HK-2 (cell line): ENCODE measurements around the gene HMCN2.

Experiments used
- DNase-seq: peaks from one replicate; pipeline ENCODE4 v3.0.0-alpha.2; 2018; ENCODE audit not compliant: unreplicated experiment

HMCN2 gene

DNA sequence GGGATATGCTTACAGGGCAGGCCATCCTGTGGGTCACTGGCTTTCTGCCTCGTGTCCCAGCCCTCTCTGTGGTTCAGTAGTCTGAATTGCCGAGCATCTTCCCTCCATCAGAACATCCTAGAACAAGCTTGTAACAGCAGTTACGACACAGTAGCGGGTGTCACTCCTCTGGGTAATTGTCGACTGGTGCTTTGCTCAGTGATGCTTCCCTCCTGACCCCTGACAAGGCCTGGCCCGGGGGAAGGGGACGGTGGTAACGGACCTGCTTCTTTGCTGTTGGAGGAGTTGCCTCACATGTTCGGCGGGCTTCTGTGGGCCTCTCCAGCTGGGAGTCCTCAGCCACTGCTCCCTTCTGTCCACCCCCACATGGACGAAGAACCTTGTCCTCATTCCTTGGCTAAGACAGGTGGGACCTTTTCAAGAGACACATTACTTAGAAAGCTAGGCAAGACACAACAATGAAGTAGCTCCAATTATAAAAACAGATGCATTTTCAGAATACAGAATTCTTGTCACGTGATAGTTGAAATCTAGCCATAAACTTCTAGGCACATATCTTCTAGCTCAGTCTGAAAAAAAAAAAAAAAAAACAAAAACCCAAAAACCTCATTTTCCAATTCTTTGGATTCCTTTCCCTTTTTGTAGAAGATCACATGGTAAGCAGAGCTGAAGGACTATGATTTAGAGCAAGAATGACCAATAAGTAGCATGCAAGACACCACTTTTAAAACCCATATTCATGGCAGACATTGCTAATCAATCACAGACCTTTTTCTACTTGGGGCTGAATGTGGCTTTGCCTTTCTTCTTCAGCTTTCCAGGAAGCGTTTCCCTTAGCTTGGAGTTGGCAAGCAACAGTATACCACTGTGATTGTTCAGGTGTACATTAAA, 25.0 kb downstream of the HMCN2 start:
- DNase-seq: no peak

DNA sequence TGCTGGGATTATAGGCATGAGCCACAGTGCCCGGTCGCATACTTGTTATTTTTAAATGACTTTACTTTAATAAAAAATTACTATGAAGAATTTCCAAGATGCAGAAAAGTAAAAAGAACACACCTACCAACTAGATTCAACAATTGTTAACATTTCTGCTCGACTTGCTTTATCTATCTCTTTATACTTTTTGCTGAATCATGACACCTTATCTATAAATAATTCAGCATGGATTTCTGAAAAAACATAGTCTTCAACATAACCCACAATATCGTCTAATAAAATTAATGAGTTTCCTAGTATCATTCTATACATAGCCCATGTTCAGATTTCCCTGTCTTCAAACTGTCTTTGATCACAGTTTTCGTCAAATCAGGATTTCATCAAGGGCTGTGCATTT, 25.9 kb downstream of the HMCN2 start:
- no peak for DNase-seq

GRCh38 chr9:130292106-130292505, 26.5 kb downstream of the HMCN2 start:
- DNase-seq: no peak

GRCh38 chr9:130294664-130295063, 29.1 kb downstream of the HMCN2 start:
- DNase-seq: no peak

GRCh38 chr9:130295431-130295830, 29.9 kb downstream of the HMCN2 start:
- DNase-seq: no peak

GRCh38 chr9:130295945-130296782, 30.6 kb downstream of the HMCN2 start:
- no peak for DNase-seq

DNA sequence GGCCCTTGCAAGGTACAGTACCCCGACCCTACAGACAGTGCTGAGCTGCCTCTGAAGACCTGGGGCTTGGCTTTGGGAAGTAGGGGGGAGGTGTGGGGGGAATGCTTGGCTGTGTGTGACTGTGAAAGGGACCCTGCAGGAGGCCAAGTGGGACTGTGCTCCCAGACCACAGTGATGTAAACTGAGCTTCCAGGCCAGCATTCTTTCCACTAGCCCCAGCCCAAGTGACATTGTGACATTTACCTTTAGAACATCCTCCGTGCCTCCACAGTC, 31.2 kb downstream of the HMCN2 start:
- DNase-seq: no peak

DNA sequence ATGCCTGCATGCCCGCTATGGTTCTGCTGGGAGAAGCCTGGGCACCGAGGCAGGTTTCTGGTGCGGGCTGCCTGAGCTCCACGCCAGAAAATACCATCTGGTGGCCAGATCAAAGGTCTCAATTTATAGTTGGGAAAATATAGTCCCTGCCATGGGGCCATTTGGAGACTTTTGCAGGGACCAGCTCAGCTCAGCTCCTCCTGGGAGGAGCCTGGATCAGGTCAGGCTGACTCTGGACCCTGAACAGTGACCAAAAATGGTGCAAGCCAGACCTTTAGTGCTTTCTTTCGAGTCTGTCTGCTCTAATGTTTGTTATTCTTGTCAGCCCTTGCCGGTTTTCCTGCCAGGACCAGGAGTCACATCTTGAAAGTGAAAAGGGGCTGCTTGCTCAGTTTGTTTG, 31.8 kb downstream of the HMCN2 start:
- DNase-seq: no peak

GRCh38 chr9:130298662-130299279, 33.2 kb downstream of the HMCN2 start:
- DNase-seq: no peak

DNA sequence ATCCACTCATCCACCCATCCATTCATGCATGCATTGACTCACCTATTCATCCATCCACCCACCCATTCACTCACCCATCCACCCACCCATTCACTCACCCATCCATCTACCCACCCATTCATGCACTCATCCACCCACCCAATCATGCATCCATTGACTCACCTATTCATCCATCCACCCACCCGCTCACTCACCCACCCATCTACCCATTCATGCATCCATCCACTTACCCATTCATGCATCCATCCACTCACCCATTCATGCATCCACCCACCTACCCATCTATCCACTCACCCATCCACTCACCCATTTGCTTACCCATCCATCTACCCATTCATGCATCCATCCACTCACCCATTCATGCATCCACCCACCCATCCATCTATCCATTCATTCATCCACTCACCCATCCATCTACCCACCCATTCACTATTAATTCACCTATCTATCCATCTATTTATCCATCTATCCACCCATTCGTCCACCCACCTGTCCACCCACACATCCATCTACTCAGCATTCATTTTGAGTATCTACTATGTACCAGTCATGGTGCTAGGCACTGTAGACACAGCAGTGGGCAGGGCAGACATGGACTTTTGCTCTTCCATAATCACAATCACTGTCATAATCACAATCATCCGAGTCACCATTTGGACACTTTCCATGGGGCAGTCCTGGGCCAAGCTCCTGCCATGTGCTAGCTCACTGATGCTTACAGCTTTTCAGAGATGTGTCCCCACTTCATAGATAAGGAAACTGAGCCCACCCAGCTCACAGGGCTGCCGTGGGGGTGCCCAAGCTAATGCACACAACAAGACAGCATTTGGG, 34.4 kb downstream of the HMCN2 start:
- DNase-seq: no peak

GRCh38 chr9:130300739-130301138, 35.2 kb downstream of the HMCN2 start:
- no peak for DNase-seq

DNA sequence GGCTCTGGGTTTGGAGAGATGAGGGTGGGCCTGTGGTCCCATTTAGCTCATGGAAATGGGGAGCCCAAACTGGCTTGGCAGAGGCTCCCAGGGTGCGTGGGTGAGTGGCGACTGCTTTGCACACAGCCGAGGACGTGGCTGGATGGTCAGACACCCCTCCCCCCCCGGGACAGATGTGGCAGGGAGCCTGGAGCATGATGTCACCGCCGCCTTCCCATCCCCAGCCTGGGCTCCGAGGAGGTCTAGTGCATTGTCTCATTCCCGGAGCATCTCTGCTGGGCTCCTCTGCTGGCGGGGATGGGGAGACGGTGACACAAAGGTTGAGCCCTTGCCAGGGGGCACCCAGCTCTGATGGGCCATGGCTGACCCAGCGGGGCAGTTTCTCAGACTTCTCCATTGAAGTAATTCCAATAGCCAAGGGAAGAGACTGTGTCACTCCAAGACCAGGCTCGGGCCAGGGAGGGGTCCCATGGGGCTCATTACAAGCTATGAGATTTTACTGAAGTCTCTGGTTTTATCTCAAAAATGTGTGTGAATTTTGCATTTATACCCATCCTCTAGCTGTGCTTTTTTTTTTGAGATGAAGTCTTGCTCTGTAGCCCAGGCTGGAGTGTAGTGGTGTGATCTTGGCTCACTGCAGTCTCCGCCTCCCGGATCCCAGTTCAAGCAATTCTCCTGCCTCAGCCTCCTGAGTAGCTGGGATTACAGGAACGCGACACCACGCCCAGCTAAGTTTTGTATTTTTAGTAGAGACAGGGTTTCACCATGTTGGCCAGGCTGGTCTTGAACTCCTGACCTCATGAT, 36.1 kb downstream of the HMCN2 start:
- peak; percentile 42 for DNase-seq

DNA sequence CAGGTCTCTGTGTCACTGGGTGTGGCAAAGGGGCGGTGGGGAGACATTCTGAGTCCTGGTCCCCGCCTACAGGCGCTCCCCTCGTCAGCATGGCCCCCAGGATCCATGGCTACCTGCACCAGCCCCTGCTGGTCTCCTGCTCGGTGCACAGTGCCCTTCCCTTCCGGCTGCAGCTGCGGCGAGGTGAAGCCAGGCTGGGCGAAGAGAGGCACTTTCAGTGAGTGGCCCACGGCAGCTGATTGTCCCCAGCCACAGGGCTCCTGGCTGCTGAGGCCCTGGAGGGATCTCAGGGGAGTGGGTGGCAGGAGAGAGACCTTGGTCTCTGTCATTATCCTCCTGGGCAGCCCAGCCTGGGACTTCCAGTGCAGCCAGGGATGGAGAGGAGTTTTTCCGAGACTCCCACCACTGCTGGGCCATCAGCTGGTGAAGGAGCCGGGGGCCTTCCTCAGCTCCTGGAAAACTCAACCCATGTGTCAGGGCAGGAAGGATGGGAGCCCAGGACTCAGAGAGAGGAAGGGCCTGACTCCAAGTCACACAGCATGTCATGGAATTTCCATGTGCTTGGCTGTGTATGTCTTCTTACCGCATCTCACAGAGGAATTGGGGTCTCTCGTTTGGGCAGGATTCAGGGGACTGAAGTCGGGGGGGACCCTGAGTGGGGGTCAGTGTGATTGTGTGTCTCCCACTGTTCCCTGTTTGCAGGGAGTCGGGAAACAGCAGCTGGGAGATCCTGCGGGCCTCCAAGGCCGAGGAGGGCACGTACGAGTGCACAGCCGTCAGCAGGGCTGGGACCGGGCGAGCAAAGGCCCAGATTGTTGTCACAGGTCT, 37.4 kb downstream of the HMCN2 start:
- DNase-seq: no peak

GRCh38 chr9:130303613-130304055, 38.1 kb downstream of the HMCN2 start:
- DNase-seq: no peak

GRCh38 chr9:130304116-130304515, 38.6 kb downstream of the HMCN2 start:
- no peak for DNase-seq

DNA sequence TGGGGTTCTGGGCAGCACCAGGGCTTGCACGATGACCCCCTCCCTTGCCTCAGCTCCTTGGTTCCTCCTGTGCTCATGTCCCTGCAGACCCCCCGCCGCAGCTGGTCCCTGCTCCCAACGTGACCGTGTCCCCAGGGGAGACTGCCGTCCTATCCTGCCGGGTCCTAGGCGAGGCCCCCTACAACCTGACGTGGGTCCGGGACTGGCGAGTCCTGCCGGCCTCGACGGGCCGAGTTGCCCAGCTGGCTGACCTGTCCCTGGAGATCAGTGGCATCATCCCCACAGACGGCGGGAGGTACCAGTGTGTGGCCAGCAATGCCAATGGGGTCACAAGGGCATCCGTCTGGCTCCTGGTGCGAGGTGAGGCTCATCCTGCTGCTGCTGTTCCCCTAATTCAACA, 39.1 kb downstream of the HMCN2 start:
- DNase-seq: no peak

- DNase-seq: no peak
Measured at GRCh38 chr9:130305381-130305780, 39.8 kb downstream of the HMCN2 start.

DNA sequence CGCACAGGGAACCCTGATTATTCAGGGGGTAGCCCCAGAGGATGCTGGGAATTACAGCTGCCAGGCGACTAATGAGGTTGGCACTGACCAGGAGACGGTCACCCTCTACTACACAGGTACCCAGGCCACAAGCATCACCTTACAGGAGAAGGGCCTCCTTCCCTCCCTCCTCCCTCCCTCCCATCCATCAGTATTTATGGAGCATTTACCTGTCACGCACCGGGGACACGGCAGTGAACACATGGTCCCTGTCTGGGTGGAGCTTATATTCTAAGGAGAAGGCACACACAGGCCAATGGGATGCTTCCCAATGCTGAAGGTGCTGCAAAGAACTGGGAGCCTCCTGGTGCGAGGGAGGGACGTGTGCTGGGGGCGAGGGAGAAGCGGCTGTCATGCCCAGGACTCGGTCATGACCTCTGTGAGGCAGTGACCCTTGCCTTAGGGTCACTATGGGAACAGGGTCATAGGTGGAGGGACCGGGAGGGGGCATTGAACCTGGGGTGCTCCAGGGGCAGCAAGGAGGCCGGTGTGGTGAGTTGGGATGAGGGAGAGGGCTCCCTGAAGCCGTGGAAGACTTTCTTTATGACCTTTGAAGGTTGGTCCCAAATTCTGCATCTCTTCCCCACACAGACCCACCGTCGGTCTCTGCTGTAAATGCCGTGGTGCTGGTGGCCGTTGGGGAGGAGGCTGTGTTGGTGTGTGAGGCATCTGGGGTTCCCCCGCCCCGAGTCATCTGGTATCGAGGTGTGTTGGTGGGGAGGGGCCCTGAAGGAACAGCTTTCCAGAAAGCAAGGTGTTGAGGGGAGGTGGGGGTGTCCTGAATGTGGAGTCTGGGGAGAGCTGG, 41.5 kb downstream of the HMCN2 start:
- DNase-seq: no peak

- DNase-seq: no peak
Measured at GRCh38 chr9:130307667-130307943, 42.0 kb downstream of the HMCN2 start.
